SK-N-SH (cell line): ENCODE results near the gene SENP1. TPM values are rescaled to one million over a fixed set of nuclear protein-coding genes. Genes with fewer than 3 reads are reported as not detected.

Source experiments
- CTCF ChIA-PET: fragments of 300-600, 350-600 bp; formaldehyde crosslinking; extraction: SDS; loops from one replicate; lab custom pipeline; 2021; lab: Yijun Ruan, JAX
- POLR2A ChIA-PET: fragments of 350-600 bp; sonication (Branson Sonifier 250); formaldehyde crosslinking; extraction: SDS; loops from one replicate; lab custom pipeline; 2020; ENCODE audit warnings: antibody characterized with exemption, inconsistent platforms; lab: Yijun Ruan, JAX
- DNase-seq: peaks from one replicate; pipeline ENCODE4 v3.0.0; 2012
- H2AFZ ChIP-seq: fragments of 200-600 bp; sonication (generic); 2 replicates; pipeline ENCODE4 v1.8.1; 2016; ENCODE audit warnings: antibody characterized with exemption, mild to moderate bottlenecking, low read depth
- H3F3A ChIP-seq: fragments of 200-600 bp; sonication (generic); replicated peaks from 2 replicates; pipeline ENCODE3; 2016; ENCODE audit warnings: antibody characterized with exemption, mild to moderate bottlenecking; ENCODE audit not compliant: insufficient read depth
- H3K27ac ChIP-seq, 2 experiments: fragments of 200-500 bp in 1 of 2; fragments of 200-600 bp in 1 of 2; sonication (Bioruptor generic) in 1 of 2; sonication (generic), shearing (Covaris generic) in 1 of 2; 2 replicates each; pipeline versions ENCODE4 v1.5.1 to v1.6.1; 2014 to 2016; ENCODE audit warnings: low read depth in 2 of 2, inconsistent platforms in 1 of 2, low read length in 1 of 2, mild to moderate bottlenecking in 1 of 2, mixed read lengths in 1 of 2
- H3K27me3 ChIP-seq: fragments of 200-600 bp; sonication (generic), shearing (Covaris generic); 2 replicates; pipeline ENCODE4 v1.6.1; 2016; ENCODE audit warnings: mixed run types; ENCODE audit not compliant: insufficient read depth
- H3K36me3 ChIP-seq, 2 experiments: fragments of 200-500 bp in 1 of 2; fragments of 200-600 bp in 1 of 2; sonication (Bioruptor generic) in 1 of 2; sonication (generic) in 1 of 2; replicated peaks in 1 of 2; 2 replicates each; pipeline versions ENCODE3 to v1.5.1; 2014 to 2016; ENCODE audit warnings: low read length in 1 of 2, mild to moderate bottlenecking in 1 of 2; ENCODE audit not compliant: insufficient read depth in 2 of 2, control insufficient read depth in 1 of 2
- H3K4me1 ChIP-seq, 2 experiments: fragments of 200-500 bp in 1 of 2; fragments of 200-600 bp in 1 of 2; sonication (Bioruptor generic) in 1 of 2; sonication (generic), shearing (Covaris generic) in 1 of 2; 2 replicates each; pipeline versions ENCODE4 v1.5.1 to v1.6.1; 2014 to 2016; ENCODE audit warnings: low read depth in 1 of 2, low read length in 1 of 2, mixed run types in 1 of 2; ENCODE audit not compliant: insufficient read depth in 2 of 2, control insufficient read depth in 1 of 2
- H3K4me2 ChIP-seq: fragments of 200-600 bp; sonication (generic), shearing (Covaris generic); 2 replicates; pipeline ENCODE4 v1.6.1; 2017; ENCODE audit warnings: mixed run types
- H3K4me3 ChIP-seq, 2 experiments: fragments of 200-500 bp in 1 of 2; fragments of 200-600 bp in 1 of 2; sonication (Bioruptor generic) in 1 of 2; sonication (generic), shearing (Covaris generic) in 1 of 2; 2 replicates each; pipeline versions ENCODE4 v1.5.1 to v1.8.1; 2014 to 2016; ENCODE audit warnings: low read depth in 2 of 2, inconsistent platforms in 1 of 2, low read length in 1 of 2, mild to moderate bottlenecking in 1 of 2, mixed read lengths in 1 of 2, moderate library complexity in 1 of 2
- H3K79me2 ChIP-seq: fragments of 200-600 bp; sonication (generic); 2 replicates; pipeline ENCODE4 v1.8.1; 2017; ENCODE audit warnings: mild to moderate bottlenecking; ENCODE audit not compliant: insufficient read depth
- H3K9ac ChIP-seq: fragments of 200-600 bp; sonication (generic); 2 replicates; pipeline ENCODE4 v1.6.1; 2017; ENCODE audit warnings: mixed run types
- H3K9me2 ChIP-seq: fragments of 200-600 bp; sonication (generic); 2 replicates; pipeline ENCODE4 v1.6.1; 2017; ENCODE audit warnings: mixed run types
- H3K9me3 ChIP-seq: fragments of 200-600 bp; sonication (generic); 2 replicates; pipeline ENCODE4 v1.6.1; 2017; ENCODE audit warnings: mixed run types, mild to moderate bottlenecking, moderate library complexity
- H4K20me1 ChIP-seq: fragments of 200-600 bp; sonication (generic); 2 replicates; pipeline ENCODE4 v1.6.1; 2017; ENCODE audit warnings: mild to moderate bottlenecking, mixed run types; ENCODE audit not compliant: insufficient read depth
- ELF1 ChIP-seq: IDR thresholded peaks from 2 replicates; pipeline ENCODE4 v1.4.0; 2012
- FOXJ3 ChIP-seq: sonication (generic); formaldehyde crosslinking; IDR thresholded peaks from 2 replicates; pipeline ENCODE4 v1.5.1; 2020; ENCODE audit warnings: mild to moderate bottlenecking, missing genetic modification reagents
- GABPA ChIP-seq: IDR thresholded peaks from 2 replicates; pipeline ENCODE4 v1.4.0; 2012; ENCODE audit warnings: low read depth, mild to moderate bottlenecking
- MXI1 ChIP-seq: IDR thresholded peaks from 2 replicates; pipeline ENCODE4 v1.6.1; 2012; ENCODE audit warnings: mild to moderate bottlenecking, low read depth, low read length, improper control_type of control experiment
- NFIC ChIP-seq: IDR thresholded peaks from 2 replicates; pipeline ENCODE4 v1.4.0; 2012; ENCODE audit warnings: borderline replicate concordance
- POLR2AphosphoS5 ChIP-seq: IDR thresholded peaks from 2 replicates; pipeline ENCODE4 v1.6.1; 2012; ENCODE audit warnings: low read depth, low read length
- RAD21 ChIP-seq: IDR thresholded peaks from 2 replicates; pipeline ENCODE4 v1.6.1; 2012; ENCODE audit warnings: mild to moderate bottlenecking, low read length
- RCOR1 ChIP-seq: fragments of 150-350 bp; IDR thresholded peaks from 2 replicates; pipeline ENCODE4 v1.6.1; 2017; ENCODE audit warnings: antibody characterized with exemption, low read length
- RXRA ChIP-seq: IDR thresholded peaks from 2 replicates; pipeline ENCODE4 v1.4.0; 2012; ENCODE audit warnings: low read depth, mild to moderate bottlenecking, borderline replicate concordance
- SMC3 ChIP-seq: IDR thresholded peaks from 2 replicates; pipeline ENCODE4 v1.6.1; 2012; ENCODE audit warnings: low read depth, low read length, improper control_type of control experiment
- TAF1 ChIP-seq: IDR thresholded peaks from 2 replicates; pipeline ENCODE4 v1.6.1; 2012; ENCODE audit warnings: low read depth, mild to moderate bottlenecking, low read length, moderate library complexity, borderline replicate concordance
- TCF12 ChIP-seq: IDR thresholded peaks from 2 replicates; pipeline ENCODE4 v1.4.0; 2012
- YY1 ChIP-seq: IDR thresholded peaks from 2 replicates; pipeline ENCODE4 v1.4.0; 2012; ENCODE audit warnings: low read depth, mild to moderate bottlenecking
- whole genome bisulfite sequencing: methylation state at CpG from one replicate; pipeline ENCODE4 v1.1.6; 2017; ENCODE audit warnings: low lambda C conversion rate; 5-methylcytosine and 5-hydroxymethylcytosine counted together
- polyA plus RNA-seq, 3 experiments: library from polyadenylated mRNA; depleted of rRNA; stranded (reverse); fragments of >200 nt; gene quantifications; 2 replicates each; pipeline ENCODE4 v1.2.3, GENCODE V29; 2012
- TF ChIP-seq, protein P1 (sequence below): IDR thresholded peaks from 2 replicates; pipeline ENCODE4 v1.4.0; 2012; ENCODE audit warnings: low read depth, borderline replicate concordance
- TF ChIP-seq, protein P2 (sequence below): IDR thresholded peaks from 2 replicates; pipeline ENCODE4 v1.6.1; 2012; ENCODE audit warnings: mild to moderate bottlenecking, low read depth, low read length, moderate library complexity
- TF ChIP-seq, protein P3 (sequence below): IDR thresholded peaks from 2 replicates; pipeline ENCODE4 v1.4.0; 2012; ENCODE audit warnings: low read depth, borderline replicate concordance

The SENP1 gene
- polyA plus RNA-seq, 1 of the 3 experiments (the other 2 are of a cell fraction) = 5.6 TPM

DNA sequence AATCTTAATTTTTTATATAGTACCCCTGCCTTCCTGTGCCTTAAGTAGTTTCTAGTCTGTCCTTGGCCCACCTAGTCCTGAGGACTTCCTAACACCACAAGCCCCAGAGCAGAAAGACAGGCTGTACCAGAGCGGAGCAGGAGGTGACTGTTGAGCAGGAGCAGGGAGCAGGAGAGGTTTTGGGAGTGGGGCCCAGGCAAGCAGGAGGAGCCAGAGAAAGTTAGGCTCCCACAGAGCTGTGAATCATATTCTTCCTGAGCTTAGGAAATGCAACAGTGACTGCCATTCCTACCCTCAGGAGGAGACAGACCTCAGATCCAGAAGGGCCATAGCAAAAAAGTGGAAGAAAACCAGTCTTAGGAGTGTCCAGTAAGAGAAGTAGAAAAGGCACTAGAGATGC is 73.3 kb downstream of the SENP1 start:
- POLR2A ChIA-PET = no interaction called here
- no peak for DNase-seq

More for the DNA sequence above, 73.3 kb downstream of the SENP1 start:
- Histone ChIP-seq H3K79me2 (no peaks in the 10 kb centered on the region), H3K9ac (no peak overlapping the region), H3K36me3 (no peaks in the 10 kb centered on the region), H3K9me3 (no peaks in the 10 kb centered on the region), H3F3A (no peaks in the 10 kb centered on the region), H3K4me3 (no peak overlapping the region), H3K27ac (no peak overlapping the region), H3K9me2 (no peaks in the 10 kb centered on the region), H3K4me1 (peaks cover 0 to under 1% of the 10 kb centered on the region in 2 experiments; a peak in 1 of 4 replicates), H3K4me2 (no peak overlapping the region), H4K20me1 (no peaks in the 10 kb centered on the region), H3K27me3 (no peaks in the 10 kb centered on the region), H2AFZ (no peak overlapping the region)
- CTCF ChIA-PET = no interaction called here
- TF ChIP-seq RXRA (no peak), SMC3 (no peak), TAF1 (no peak), RAD21 (no peak), RCOR1 (no peak), ELF1 (no peak), FOXJ3 (no peak), GABPA (no peak), NFIC (no peak), YY1 (no peak), TCF12 (no peak), POLR2AphosphoS5 (no peak), MXI1 (no peak)
- TF ChIP-seq, protein P1, sequence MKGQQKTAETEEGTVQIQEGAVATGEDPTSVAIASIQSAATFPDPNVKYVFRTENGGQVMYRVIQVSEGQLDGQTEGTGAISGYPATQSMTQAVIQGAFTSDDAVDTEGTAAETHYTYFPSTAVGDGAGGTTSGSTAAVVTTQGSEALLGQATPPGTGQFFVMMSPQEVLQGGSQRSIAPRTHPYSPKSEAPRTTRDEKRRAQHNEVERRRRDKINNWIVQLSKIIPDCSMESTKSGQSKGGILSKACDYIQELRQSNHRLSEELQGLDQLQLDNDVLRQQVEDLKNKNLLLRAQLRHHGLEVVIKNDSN = no peak
- TF ChIP-seq, protein P2, sequence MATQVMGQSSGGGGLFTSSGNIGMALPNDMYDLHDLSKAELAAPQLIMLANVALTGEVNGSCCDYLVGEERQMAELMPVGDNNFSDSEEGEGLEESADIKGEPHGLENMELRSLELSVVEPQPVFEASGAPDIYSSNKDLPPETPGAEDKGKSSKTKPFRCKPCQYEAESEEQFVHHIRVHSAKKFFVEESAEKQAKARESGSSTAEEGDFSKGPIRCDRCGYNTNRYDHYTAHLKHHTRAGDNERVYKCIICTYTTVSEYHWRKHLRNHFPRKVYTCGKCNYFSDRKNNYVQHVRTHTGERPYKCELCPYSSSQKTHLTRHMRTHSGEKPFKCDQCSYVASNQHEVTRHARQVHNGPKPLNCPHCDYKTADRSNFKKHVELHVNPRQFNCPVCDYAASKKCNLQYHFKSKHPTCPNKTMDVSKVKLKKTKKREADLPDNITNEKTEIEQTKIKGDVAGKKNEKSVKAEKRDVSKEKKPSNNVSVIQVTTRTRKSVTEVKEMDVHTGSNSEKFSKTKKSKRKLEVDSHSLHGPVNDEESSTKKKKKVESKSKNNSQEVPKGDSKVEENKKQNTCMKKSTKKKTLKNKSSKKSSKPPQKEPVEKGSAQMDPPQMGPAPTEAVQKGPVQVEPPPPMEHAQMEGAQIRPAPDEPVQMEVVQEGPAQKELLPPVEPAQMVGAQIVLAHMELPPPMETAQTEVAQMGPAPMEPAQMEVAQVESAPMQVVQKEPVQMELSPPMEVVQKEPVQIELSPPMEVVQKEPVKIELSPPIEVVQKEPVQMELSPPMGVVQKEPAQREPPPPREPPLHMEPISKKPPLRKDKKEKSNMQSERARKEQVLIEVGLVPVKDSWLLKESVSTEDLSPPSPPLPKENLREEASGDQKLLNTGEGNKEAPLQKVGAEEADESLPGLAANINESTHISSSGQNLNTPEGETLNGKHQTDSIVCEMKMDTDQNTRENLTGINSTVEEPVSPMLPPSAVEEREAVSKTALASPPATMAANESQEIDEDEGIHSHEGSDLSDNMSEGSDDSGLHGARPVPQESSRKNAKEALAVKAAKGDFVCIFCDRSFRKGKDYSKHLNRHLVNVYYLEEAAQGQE = no peak
- TF ChIP-seq, protein P3, sequence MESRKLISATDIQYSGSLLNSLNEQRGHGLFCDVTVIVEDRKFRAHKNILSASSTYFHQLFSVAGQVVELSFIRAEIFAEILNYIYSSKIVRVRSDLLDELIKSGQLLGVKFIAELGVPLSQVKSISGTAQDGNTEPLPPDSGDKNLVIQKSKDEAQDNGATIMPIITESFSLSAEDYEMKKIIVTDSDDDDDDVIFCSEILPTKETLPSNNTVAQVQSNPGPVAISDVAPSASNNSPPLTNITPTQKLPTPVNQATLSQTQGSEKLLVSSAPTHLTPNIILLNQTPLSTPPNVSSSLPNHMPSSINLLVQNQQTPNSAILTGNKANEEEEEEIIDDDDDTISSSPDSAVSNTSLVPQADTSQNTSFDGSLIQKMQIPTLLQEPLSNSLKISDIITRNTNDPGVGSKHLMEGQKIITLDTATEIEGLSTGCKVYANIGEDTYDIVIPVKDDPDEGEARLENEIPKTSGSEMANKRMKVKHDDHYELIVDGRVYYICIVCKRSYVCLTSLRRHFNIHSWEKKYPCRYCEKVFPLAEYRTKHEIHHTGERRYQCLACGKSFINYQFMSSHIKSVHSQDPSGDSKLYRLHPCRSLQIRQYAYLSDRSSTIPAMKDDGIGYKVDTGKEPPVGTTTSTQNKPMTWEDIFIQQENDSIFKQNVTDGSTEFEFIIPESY = no peak
- 67% methylated on average over 1 of the region's 1 CpG for WGBS
